HG03097 (cell line): ENCODE data around the gene BLOC1S3.

Experiments used
- ATAC-seq: cut with Tn5 transposase; IDR thresholded peaks from one replicate; pipeline ENCODE4 v1.9.1; 2021; ENCODE audit not compliant: unreplicated experiment, low FRiP score

The BLOC1S3 gene

DNA sequence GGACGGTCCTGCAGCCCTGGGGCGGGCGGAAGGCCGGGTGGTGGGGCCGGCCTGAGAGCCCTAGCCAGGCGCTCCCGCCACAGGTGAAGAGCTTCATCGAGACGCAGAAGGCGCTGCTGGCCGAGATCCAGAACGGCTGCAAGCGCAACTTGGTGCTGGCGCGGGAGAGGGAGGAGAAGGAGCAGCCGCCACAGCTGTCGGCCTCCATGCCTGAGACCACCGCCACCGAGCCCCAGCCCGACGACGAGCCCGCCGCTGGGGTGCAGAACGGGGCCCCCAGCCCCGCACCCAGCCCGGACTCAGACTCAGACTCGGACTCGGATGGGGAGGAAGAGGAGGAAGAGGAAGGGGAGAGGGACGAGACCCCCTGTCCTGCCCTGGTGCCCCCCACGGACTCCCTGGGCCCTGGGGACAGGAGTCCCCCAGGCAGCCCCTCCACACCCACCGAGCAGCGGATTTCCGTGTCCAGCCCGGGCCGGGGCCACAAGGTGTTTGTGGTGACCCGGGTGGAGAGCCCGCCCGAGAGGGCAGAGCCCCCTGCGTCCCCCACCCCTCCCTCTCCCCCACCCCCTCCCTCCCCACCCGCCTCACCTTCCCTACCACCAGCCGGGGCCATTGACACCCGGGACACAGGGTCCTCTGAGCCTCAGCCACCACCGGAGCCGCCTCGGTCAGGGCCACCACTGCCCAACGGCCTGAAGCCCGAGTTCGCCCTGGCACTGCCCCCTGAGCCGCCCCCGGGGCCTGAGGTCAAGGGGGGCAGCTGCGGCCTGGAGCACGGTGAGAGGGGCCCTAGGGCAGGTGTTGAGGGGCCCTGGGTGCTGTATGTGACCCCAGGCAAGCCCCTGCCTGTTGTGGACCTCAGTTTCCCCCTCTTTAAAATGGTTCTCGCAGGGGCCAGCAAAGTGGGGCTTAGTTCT lies 33.1 kb upstream of the BLOC1S3 start:
- no peak for ATAC-seq

DNA sequence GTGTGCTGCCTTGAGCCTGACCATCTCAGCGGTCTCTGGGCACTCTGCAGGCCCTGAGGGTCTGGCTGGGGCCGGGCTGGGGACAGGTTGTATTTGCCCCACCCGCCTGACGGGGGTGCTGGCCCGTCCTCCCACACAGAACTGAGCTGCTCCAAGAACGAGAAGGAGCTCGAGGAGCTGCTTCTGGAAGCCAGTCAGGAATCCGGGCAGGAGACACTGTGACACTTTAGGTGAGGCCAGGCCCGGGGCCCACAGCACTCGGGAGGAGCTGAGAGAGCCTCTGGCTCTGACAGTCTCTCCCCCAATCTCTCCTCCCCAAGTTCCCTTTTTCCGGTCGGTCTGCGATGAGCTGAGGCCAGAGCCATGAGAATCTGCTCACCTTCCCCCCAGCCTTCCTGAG lies 32.3 kb upstream of the BLOC1S3 start:
- no peak for ATAC-seq

DNA sequence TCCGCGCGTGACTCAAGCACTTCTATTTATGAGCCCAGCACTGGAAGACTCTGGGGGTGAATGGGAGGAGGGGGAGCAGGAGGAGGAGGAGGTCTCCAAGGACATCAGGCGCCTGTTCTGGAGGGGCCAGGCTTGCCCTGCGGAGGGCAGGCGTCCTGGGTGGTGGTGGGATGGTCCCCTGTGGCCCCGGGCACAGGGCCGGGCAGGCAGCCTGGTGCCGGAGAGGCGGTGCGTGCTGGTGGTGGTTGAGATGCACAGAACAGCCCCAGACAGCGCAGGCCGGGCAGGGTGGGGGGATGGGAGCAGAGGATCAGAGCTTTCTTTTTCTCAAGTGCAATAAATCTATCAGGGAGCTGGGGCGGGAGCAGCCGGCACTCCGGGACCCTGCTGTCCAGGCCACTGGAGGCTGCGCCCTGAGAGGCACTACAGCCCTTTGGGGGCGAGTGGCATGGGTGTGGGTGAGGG lies 31.8 kb upstream of the BLOC1S3 start:
- no peak for ATAC-seq

DNA sequence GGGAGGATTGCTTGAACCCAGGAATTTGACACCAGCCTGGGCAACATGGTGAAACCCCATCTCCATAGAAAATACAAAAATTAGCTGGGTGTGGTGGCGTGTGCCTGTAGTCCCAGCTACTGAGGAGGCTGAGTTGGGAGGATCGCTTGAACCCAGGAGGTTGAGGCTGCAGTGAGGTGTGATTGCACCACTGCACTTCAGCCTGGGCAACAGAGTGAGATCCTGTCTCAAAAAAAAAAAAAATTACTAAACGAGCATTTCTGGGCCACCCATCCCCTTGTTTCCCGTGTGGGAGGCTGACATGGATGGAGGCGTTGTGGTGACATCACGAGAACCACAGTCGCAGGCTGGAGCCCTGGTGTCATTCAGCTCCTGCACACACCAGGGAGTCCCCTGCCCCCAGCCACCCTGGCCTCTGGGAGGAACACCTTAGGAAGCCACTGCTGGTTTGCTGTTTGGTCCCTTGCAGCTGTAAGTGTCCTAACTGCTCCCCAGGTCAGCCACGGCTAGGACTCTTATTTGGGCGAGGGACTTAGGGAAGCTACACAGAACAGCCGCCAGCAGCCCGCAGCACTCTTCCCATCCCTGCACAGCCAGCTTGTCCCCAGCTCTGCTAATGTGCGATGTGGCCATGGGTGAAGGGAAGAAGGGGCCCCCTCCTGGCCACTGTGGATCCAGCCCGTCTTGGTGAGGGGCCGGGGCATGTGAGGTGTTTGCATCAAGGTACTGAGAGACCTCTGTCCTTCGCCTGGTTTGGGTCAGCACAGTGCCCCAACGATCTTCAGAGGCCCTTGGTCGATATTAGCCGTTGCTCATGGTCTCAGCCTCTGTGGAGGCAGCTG lies 30.5 kb upstream of the BLOC1S3 start:
- no peak for ATAC-seq

DNA sequence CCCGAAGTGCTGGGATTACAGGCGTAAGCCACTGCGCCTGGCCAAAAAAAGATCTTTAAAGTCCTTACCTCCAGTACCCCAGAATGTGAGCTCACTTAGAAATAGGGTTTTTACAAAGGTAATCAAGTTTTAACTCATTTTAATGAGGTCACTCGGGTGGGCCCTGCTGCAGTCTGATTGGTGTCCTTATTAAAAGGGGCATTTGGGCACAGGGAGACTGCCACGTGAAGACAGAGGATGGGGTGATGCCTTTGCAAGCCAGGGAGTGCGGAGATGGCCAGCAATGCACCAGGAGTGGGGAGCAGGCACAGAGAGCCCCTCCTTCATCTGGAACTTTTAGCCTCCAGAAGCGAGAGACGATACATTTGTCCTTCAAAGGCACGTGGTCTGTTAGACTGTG lies 29.5 kb upstream of the BLOC1S3 start:
- ATAC-seq = no peak

DNA sequence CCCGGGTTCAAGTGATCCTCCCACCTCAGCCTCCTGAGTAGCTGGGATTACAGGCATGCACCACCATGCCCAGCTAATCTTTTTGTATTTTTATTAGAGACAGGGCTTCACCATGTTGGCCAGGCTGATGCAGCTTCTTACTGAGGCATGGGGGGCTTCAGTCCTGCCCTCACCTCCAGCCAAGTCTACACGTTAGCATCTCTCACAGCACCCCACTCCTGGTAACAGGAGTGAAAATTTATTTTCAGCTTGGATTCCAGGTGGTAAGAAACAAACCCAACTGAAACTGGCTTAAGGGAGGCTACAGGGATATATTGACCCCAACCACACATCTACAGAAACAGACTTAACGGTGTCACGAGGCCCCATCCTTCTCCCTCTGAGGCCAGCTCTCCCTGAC lies 28.4 kb upstream of the BLOC1S3 start:
- ATAC-seq = no peak

DNA sequence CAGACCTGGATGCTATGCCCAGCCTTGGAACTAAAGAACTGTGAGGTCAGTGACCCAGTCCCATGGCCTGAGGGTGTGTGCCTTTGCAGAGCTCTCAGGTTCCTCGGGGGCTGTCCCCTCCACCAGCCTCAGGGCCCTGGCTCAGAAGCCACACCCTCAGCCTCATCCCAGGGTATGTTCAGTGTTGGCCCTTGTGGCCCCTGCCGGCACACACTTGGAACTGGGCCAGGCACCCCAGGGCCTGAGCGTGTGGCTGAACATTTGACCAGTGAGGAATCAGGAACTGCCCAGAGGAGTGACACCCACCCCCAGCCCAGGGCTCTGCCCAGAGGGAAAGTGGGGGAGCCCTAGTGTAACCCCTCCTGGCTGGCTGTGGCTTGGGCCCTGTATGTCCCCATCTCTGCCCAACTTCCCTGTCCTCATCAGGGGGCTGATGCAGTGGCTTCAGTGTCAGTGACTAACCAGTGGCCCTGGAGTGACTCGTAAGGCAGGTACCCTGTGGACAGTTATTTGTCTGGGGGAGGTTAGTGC lies 27.8 kb upstream of the BLOC1S3 start:
- no peak for ATAC-seq

DNA sequence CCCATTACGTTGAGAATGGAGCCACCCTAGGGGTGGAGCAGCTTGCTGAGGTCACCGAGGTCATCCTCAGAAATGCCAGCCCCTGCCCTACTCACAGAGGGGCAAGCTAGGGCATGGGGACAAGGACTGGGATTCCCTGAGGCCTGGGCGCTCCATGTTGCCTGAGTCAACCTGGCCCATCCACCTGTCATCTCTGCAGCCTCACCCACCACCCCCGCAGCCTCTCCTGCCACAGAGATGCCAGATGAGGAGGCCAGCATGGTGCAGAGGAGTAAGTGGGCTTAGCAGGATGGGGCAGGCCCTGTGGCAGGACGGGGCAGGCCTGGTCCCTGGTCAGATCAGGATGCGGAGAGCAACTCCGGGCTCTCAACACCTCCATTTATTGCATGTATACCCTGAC lies 27.3 kb upstream of the BLOC1S3 start:
- ATAC-seq = no peak

DNA sequence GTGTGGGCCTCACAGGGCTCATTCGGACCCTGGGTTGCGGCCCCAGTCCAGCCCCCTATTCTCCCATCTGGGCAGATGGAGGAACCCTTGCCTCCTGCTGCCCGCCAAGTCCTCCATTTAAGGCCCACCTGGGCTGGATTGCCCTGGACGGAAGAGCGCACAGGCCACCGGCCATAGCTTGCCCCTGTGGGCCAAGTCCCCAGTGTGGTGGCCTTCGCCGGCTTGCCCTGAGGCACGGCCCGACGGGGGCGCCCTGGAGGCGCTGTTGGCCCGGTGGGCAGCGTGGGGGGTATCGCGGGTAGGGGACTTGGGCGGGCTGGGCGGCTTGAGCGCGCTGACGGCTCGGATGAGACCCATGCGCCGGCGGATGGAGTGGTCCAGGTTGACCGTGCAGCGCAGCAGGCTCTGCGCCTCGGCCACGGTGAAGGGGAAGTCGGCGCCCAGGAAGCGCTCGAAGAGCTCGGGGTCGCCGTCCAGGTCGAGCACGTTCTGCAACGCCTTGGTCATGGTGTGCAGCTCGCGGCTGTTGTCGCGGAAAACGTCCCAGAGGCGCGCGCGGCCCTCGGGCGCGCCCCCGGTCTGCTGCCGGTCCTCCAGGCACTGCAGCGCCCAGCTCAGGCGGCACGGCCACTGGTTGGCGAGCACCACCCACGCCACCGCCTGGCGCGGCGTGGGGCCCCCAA lies 26.6 kb upstream of the BLOC1S3 start:
- no peak for ATAC-seq

DNA sequence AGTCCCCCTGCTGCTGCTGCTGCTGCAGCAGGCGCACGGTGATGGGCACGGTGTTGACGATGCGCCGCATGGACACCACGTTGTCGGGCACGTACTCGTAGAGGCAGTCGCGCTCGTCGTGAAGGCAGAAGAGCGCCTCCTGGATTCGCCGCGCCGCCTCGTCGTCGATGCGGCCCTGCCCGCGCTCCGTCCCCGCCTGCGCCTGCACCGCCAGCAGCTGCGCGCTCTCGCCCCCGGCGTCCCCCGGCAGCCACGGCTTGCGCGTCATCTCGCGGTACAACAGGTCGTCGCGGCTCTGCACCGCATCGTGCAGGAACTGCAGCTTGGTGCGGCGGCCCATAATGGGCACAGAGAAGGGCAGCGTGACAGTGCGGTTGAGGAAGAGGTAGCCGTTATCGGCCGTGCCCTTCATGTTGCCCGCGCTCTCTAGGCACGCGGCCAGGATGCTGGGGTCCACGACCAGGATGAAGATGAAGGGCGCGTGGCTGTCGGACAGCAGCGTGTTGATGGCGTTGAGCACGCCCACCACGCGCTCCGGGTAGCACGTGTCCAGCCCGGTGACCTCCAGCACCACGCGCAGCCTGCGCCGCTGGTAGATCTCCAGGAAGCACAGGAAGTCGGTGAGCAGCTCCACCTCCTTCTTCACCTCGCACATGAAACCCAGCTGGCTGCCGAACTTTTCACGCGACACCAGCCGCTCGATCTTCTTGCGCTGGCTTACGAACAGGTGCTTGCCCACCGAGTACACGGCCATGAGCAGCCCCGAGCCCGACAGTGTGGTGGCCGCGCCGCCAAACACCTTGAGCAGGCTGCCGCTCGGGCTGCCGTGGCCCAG lies 25.9 kb upstream of the BLOC1S3 start:
- no peak for ATAC-seq

DNA sequence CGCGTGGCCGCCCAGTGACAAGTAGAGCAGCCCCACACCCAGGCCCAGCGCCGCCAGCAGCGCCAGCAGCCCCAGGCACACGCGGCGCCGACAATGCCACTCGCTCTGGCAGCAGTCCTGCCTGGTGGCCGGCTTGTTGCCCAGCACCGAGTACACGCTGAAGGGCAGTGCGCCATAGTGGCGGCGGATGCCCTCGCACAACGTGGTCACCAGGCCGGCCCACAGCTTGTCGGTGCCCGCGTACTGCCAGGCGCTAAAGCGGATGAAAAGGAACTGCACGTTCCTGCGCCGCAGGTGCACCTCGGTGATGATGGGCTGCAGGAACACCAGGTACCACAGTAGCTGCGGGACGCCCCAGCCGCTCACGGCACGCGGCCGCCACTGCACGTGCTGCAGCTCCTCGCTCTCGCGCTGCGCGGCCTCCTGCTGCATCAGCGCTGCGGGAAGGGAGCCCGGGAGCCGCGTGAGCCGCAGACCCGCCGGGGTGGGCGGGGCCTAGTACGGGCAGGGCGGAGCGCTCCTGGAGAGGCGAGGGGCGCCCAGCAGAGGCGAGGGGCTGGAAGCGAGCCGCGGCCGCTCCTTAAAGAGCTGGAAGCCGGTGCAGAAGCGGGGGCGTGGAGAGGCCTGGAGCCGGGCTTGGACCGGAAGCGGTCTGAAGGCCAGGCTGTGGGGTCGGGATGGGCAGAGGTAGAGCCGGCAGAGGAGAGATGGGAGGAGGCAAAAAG lies 25.1 kb upstream of the BLOC1S3 start:
- ATAC-seq = no peak

DNA sequence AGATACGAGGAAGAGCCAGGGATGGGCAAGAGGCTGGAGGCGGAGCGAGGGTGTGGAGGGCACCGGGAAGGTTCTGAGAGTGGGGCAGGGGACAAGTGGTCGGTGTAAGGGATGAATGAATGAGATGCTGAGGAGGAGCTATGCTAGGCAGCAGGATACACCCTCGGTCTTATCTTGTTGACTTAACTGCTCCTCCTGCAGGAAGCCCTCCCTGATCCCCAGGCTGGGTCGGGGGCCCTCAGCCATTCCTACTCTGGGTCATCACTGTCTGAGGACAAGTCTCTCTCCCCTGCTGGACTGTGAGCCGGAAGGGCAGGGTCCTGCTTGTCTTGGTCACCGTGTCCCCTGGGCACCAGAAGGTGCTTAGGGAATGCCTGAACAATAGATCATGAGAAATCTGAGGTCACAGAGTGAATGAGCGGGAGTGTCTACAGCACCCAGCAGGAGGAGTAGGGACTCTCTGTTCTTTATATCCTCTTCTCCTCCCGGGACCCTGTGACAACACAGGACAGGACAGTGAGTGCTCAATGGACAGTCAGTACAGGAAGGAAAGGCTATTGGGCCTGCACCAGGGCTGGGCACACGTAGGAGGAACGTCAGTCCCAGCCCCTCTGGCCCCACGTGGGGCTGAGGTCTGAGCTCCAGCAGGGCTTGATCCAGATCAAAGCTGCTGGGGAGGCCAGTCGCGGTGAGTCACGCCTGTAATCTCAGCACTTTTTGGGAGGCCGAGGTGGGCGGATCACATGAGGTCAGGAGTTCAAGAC lies 24.3 kb upstream of the BLOC1S3 start:
- no peak for ATAC-seq

DNA sequence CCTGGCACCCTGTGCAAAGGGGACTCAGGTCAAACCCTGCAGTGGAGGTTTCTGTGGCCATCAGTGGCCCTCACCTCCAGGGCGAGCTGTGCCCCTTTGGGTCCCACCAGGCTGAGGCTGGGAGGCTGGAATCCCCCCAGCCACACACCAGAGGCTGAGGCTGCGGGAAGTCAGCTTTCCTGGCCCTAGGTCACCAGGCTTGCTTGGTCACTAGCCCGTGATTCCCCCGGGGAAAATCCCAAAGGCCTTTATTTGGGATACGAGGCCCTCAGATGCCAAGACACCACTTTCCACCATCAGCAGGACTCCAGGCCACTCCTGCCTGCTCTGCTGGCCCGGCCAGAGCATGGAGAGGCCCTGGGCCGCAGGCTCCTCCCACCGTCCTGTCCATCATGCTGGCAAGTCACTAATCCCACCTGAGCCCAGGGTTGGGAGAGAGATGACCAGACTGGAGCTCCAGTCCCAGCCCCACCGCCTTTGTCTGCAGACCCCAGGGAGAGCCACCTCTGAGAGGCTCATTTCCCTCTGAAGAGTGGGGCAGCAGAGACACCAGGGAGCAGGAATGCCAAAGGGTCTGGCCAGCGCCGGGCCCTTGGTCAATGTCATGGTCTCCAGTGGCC lies 22.5 kb upstream of the BLOC1S3 start:
- no peak for ATAC-seq

DNA sequence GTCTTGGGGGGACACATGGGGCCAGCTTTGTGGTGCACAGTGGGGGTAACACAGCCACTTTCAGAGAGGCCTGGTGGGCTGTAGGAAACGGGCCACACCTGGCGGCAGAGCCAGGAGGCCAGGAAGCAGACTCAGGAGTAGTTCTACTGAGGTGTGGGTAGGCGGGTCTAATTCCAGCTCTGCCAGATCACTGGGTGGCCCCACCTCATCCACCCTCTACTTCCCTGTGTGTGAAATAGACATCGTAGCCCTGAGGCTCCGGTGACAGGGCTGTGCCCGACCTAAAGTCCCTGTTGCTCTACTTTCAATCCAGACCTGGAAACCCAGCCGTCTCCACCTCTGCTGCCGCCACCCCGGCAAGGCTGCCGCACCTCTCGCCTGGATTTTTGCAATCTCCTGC lies 21.8 kb upstream of the BLOC1S3 start:
- no peak for ATAC-seq

DNA sequence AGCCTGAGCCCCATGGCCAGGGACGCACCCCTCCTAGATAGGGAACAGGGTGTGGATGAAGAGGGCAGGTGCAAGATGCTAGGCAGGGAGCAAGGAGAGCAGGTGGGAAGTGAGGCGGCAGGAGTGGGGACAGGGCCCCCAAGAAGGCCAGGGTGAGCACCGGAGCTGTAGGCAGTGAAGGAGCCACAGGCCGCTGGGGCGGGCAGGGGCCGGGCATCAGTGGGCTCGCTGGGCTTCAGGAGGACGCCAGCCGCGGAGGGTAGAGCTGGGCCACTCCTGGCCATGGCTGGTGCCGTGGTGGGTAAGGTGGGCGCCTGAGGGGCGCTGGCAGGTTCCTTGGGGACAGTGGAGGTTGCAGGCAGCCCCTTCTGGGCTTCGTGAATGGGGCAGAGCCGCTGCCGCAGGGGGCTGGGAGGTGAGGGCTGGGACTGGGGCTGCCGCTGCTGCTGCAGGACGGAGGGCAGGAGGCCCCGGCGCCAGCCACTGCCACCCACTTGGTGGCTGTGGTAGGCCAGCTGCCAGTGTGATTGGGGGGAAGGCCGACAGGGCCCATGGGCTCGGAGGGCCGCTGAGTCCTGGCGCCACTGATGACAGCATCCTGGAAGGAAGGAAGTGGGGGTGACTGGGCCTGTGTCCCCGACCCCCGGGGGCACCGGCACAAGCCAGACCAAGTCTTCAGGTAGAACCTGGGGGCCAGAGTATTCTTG lies 19.9 kb upstream of the BLOC1S3 start:
- no peak for ATAC-seq

DNA sequence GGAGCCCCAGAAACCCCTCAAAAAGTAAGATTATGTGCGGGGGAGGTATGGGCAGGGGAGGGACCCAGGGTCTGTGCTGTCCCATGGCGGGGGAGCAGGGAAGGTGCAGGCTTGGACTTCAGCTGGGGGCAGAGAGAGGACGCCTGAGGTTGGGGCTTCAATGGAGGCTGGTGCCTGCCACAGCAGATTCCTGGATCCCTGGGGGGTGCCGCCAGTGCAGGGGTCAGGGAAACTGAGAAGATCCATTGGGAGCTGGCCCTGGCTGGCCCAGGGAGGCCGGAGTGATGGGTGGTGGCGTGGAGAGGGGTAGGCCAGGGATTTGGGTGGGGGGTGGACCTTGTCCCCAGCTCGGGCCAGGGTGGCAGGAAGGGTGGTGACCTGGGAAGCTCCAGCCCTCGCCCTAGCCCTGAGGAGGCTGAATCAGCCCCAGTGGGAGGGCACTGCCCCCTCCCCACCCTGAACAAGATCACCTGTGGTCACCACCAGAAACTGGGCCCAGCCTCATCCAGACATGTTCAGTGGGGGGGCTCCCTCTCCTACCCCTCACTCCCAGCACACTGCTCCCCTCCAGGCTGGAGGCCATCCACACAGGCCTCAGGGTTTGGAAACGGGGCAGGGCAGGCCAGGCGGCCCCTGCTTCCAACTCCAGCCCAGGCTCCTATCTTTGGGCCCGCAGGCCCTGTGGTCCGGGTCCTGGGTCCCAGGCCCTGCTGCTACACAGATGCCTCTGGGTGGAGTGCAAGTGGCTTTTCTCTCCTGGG lies 19.2 kb upstream of the BLOC1S3 start:
- no peak for ATAC-seq

DNA sequence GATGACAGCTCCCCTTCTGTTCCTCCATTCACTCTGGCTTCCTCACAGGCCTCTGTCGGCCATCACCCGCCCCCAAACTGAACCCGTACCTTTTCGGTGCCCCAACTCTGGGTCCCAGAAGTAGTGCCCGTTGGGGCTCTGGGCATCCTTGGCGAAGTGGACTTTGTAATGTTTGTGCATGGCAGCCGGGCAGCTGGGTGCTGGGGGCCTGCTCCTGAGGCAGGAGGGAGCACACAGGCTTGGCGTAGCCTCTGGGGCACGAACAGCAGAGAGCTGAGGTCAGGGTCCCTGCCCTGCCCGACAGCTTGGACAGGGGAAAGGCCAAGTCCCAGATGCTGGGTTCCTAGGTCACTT lies 18.6 kb upstream of the BLOC1S3 start:
- ATAC-seq = no peak
